ENCODE results near the gene SPATA20.

DNA sequence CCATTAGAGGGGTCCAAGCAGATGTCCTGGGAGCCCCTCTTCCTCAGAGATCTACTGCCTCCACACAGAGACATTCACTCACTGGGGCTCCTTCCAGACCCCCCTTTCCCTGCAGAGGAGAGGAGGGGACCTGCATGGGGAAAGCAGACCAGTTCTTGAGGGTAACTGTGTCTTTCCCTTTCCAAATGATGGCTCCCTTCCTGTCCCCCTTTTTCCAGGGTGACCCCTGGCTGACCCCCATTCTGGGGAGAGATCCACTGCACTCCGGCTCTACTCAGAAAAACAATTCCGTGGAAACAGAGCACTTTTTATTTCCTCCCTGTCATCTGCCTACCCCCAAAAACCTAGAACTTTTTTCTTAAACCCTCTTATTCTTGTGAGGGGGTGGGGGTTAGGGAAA, 19.9 kb downstream of the SPATA20 start:
- TF ChIP-seq, protein P1, sequence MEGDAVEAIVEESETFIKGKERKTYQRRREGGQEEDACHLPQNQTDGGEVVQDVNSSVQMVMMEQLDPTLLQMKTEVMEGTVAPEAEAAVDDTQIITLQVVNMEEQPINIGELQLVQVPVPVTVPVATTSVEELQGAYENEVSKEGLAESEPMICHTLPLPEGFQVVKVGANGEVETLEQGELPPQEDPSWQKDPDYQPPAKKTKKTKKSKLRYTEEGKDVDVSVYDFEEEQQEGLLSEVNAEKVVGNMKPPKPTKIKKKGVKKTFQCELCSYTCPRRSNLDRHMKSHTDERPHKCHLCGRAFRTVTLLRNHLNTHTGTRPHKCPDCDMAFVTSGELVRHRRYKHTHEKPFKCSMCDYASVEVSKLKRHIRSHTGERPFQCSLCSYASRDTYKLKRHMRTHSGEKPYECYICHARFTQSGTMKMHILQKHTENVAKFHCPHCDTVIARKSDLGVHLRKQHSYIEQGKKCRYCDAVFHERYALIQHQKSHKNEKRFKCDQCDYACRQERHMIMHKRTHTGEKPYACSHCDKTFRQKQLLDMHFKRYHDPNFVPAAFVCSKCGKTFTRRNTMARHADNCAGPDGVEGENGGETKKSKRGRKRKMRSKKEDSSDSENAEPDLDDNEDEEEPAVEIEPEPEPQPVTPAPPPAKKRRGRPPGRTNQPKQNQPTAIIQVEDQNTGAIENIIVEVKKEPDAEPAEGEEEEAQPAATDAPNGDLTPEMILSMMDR (IDR thresholded peaks at IDR 0.05 in 4 of 5, conservative IDR thresholded peaks at IDR 0.05 in 1 of 5) = no peak
- TF ChIP-seq POLR2A (IDR thresholded peaks at IDR 0.05) = no peak
